ENCODE measurements around the gene BRSK2.

BRSK2 gene

DNA sequence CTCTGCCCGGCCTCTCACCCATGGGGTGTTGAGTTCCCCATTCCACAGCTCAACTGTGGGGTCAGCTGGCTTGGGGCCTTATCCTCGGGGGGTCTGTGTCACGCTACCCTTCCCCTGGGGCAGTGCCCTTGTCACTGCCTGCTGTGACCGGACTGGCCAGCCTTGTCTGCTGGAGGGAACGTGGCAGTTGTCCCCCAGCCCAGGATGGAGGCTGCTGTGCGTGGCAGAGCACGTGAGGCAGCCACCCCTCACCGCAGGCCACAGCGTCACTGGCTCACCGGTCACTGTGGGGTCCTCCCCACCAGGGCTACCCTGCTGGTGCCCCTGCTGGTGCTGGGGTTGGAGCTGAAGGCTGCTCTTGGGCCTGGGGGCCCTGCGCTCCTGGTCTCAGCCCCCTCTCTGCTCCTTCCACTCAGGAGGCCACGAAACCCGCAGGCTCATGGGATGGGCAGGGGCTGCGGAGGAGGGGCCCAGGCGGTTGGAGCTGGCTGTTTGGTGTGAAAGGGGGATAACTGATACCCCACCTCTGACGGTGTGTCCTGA, 13.4 kb downstream of the BRSK2 start:
- no peaks in the 10 kb centered on the region for H3K9me3 Mint-ChIP-seq
- H3K4me1 Mint-ChIP-seq, result no peaks in the 10 kb centered on the region
- H3K27me3 Mint-ChIP-seq (ENCODE audit: low read depth, poor library complexity), result peaks cover 11% of the 10 kb centered on the region
- H3K36me3 Mint-ChIP-seq (ENCODE audit: low read depth), result no peaks in the 10 kb centered on the region
- DNase-seq, result no peak
- no peak overlapping the region for H3K27ac Mint-ChIP-seq
- TF ChIP-seq, protein P1, sequence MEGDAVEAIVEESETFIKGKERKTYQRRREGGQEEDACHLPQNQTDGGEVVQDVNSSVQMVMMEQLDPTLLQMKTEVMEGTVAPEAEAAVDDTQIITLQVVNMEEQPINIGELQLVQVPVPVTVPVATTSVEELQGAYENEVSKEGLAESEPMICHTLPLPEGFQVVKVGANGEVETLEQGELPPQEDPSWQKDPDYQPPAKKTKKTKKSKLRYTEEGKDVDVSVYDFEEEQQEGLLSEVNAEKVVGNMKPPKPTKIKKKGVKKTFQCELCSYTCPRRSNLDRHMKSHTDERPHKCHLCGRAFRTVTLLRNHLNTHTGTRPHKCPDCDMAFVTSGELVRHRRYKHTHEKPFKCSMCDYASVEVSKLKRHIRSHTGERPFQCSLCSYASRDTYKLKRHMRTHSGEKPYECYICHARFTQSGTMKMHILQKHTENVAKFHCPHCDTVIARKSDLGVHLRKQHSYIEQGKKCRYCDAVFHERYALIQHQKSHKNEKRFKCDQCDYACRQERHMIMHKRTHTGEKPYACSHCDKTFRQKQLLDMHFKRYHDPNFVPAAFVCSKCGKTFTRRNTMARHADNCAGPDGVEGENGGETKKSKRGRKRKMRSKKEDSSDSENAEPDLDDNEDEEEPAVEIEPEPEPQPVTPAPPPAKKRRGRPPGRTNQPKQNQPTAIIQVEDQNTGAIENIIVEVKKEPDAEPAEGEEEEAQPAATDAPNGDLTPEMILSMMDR (IDR thresholded peaks at IDR 0.05), result no peak
- H3K4me3 Mint-ChIP-seq, result no peak overlapping the region

DNA sequence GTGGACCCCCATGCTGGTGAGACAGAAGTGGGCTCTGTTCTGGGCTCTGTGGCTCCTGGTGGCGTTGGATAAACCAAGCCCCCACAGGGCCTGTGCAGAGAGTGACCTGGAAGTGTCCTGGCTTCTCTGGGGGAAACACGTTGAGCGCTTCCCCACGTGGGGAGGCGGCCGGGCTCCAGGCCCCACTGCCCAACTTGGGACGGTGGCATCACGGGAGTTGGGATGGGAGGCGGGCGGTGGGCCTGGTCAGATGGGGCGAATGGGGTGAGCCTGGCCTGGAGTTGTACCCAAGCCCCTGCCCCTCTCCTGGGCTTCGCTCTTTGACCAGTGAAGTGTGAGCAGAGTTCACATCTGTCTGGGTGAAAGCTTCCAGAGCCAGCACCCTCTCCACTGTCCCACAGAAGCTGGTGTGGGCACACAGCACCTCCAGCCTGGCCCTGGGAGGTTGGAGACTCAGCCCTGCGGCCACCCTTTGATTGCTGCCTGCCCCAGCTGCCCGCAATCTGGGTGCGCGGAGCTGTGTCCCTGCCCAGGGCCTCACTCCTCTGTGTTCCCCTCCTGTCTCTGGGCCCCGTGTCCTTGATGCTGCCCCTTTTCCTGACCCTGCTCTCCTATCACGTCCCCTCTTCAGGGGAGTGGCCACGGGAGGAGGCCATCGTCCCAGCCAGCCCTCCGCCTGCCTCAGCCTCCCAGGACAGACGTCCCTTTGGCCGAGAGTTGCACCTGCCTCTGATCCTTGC, 14.2 kb downstream of the BRSK2 start:
- no peaks in the 10 kb centered on the region for H3K4me1 Mint-ChIP-seq
- H3K9me3 Mint-ChIP-seq, result no peaks in the 10 kb centered on the region
- TF ChIP-seq, protein P1 (IDR thresholded peaks at IDR 0.05), result no peak
- H3K36me3 Mint-ChIP-seq (ENCODE audit: low read depth), result no peaks in the 10 kb centered on the region
- no peak for DNase-seq
- no peak overlapping the region for H3K4me3 Mint-ChIP-seq
- no peak overlapping the region for H3K27ac Mint-ChIP-seq
- H3K27me3 Mint-ChIP-seq (ENCODE audit: low read depth, poor library complexity), result peaks cover 15% of the 10 kb centered on the region

DNA sequence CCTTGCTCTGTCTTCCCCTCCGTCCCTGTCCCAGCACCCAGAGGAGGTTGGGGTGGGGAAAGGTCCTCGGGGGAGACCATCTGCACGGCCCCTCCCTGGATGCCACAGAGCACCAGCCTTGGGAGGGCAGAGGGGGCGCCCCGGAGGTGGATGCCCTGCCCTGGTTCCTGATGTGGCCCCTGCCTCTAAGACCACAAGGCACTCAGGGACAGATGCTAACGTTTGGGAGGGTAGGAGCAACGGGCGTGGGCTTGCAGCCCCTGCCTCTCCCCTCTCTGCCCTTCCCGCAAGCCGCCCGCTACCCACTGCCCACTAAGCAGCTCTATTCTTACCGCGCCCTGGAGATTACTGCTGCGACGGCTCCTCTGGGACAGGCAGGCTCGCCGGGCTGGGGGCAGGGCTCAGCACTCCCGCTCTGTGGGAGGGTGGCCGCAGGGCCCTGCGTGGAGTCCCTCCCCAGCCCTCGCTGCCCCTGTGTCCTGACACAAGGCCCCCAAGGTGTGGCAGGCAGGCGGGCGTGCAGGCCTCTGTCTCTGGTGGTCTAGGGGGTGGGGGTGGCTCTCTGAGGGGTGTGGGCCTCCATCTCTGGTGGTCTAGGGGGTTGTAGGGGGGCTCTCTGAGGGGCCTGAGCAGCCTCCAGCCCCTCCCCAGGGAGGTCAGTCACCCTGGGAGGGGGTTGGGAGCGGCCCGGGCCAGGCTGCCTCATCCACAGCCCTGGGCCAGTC, 14.9 kb downstream of the BRSK2 start:
- H3K27ac Mint-ChIP-seq, result no peak overlapping the region
- H3K27me3 Mint-ChIP-seq (ENCODE audit: low read depth, poor library complexity), result peaks cover 15% of the 10 kb centered on the region
- H3K4me1 Mint-ChIP-seq, result no peaks in the 10 kb centered on the region
- no peak overlapping the region for H3K4me3 Mint-ChIP-seq
- TF ChIP-seq, protein P1 (IDR thresholded peaks at IDR 0.05), result no peak
- no peaks in the 10 kb centered on the region for H3K9me3 Mint-ChIP-seq
- DNase-seq, result no peak
- H3K36me3 Mint-ChIP-seq (ENCODE audit: low read depth), result no peaks in the 10 kb centered on the region

DNA sequence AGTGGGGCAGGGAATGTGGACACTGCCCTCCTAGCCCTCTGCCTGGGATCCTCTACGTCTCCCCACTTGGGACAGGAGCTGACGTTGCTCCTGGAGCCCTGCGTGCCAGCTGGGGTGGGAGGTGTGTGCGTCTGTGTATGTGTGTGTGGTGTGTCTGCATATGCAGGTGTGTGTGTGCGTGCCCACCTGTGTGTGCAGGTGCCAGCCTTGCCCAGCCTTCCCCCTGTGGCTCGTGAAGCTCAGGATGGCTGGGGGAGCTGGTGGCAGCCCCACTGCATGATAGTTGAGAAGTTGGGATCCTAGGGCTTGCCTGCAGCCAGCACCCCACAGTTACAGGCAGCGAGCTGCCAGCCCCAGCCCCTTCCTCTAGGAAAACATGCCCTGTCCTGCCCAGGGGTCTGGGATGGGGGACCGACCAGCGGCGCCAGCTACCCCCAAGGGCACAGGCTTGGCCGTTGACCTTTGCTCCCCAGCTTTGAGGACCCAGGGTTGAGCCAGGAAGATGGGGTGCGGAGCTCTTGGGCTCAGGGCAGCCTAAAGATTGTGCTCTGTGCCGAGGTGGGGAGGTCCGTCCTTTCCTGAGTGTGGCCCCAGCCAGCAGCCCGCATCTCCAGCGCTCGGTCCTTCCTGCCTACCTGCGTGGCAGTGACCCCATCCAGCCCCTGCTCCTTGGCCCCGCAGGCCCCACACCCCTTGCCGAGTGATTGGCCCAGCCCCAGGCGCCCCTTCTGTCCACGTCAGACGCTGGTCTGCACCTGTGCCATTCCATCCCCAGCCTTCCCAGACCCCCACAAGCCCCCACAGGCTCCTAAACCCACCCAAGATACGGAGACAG, 15.7 kb downstream of the BRSK2 start:
- TF ChIP-seq, protein P1 (IDR thresholded peaks at IDR 0.05), result no peak
- no peak overlapping the region for H3K27ac Mint-ChIP-seq
- no peak for DNase-seq
- H3K36me3 Mint-ChIP-seq (ENCODE audit: low read depth), result no peaks in the 10 kb centered on the region
- no peaks in the 10 kb centered on the region for H3K4me1 Mint-ChIP-seq
- no peaks in the 10 kb centered on the region for H3K9me3 Mint-ChIP-seq
- no peak overlapping the region for H3K4me3 Mint-ChIP-seq
- H3K27me3 Mint-ChIP-seq (ENCODE audit: low read depth, poor library complexity), result peaks cover 15% of the 10 kb centered on the region

DNA sequence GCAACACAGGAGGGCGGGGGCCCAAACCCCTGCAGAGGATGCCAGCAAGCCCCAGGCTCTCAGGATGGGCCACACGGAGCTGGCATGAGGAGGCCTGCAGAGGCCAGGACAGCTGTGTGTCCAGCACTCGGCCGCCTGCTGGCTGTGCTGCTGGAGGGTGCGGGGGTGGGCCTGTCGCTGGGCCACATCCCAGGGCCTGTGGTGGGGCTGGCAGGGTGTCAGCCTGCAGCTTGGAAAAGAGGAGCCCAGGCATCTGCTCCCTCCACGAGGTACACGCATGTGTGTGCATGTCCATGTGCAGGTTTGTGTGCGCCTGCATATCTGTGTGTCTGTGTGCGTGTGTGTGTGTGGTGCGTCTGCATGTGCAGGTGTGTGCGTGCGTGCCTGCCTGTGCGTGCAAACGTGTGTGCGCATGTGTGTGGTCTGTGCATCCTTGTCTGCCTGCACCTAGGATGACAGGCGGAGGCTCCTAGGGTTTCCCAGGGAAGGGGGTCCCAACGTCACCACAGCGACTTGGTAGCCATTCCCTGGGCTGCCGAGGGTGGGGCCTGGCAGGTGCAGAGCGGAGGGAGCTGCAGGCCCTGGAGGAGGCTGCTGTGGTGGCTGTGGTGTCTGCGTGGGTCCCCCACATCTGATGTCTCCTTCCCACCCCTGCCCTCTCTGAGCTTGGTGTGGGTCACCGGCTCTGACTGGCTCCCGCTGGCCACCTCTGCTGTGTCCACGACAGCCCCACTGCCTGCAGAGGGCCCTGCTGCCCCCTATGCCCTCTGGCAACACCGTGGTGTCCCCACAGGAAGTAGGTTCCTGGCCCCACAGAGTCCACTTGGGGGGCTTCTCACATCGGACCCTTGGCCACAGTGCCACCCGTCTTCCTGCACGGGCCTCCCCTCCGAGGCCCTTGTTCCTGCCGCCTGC, 17.1 kb downstream of the BRSK2 start:
- Mint-ChIP-seq H3K36me3 (ENCODE audit: low read depth) (no peaks in the 10 kb centered on the region), H3K27ac (no peak overlapping the region), H3K4me1 (no peaks in the 10 kb centered on the region), H3K27me3 (ENCODE audit: low read depth, poor library complexity) (peaks cover 9% of the 10 kb centered on the region), H3K4me3 (no peak overlapping the region), H3K9me3 (no peaks in the 10 kb centered on the region)
- no peak for DNase-seq
- TF ChIP-seq, protein P1 (IDR thresholded peaks at IDR 0.05), result no peak

Measured in nephron progenitor cell (in vitro differentiated cells).